Caco-2 (cell line): ENCODE results near the gene EIF4A2. TPM values are rescaled to one million over a fixed set of nuclear protein-coding genes. Genes with fewer than 3 reads are reported as not detected.

Experiments used
- BruUV-seq: library from RNA; stranded (reverse); fragments of 400-500 nt; replicated peaks from 2 replicates; lab custom pipeline; 2021; lab: Mats Ljungman, UMichigan
- CTCF ChIA-PET: fragments of 300-600 bp; sonication (Branson Sonifier 250); formaldehyde crosslinking; loops from one replicate; lab custom pipeline; 2022; ENCODE audit warnings: antibody characterized with exemption; lab: Charles Lee
- POLR2A ChIA-PET: fragments of 300-600 bp; sonication (Branson Sonifier 250); formaldehyde crosslinking; loops from one replicate; lab custom pipeline; 2022; ENCODE audit warnings: antibody characterized with exemption; lab: Charles Lee
- DNase-seq, 2 experiments: peaks; one replicate each; pipeline versions ENCODE4 v3.0.0 to v3.0.0-alpha.2; 2020 to 2022
- H3K27me3 ChIP-seq: replicated peaks from 2 replicates; pipeline ENCODE4 v1.6.0; 2011; ENCODE audit warnings: low read length; ENCODE audit not compliant: control insufficient read depth, insufficient read depth
- H3K36me3 ChIP-seq: 2 replicates; pipeline ENCODE4 v1.5.1; 2011; ENCODE audit warnings: low read length; ENCODE audit not compliant: control insufficient read depth, insufficient read depth
- H3K4me1 ChIP-seq: fragments of 250-450 bp; sonication (Bioruptor Pico); 2 replicates; pipeline ENCODE4 v1.5.1; 2020; ENCODE audit warnings: mild to moderate bottlenecking
- H3K4me3 ChIP-seq: 2 replicates; pipeline ENCODE4 v1.5.1; 2011; ENCODE audit warnings: low read depth, mild to moderate bottlenecking, control low read depth, low read length
- H3K9me3 ChIP-seq: fragments of 250-450 bp; sonication (Bioruptor Pico); 2 replicates; pipeline ENCODE4 v1.5.1; 2020; ENCODE audit warnings: mild to moderate bottlenecking, moderate library complexity
- H3K27ac Mint-ChIP-seq: one replicate; pipeline ENCODE4 v1.8.0; 2022; ENCODE audit warnings: mixed read lengths; ENCODE audit not compliant: unreplicated experiment
- H3K27me3 Mint-ChIP-seq: one replicate; pipeline ENCODE4 v1.8.0; 2022; ENCODE audit warnings: mixed read lengths; ENCODE audit not compliant: insufficient read depth, unreplicated experiment
- H3K36me3 Mint-ChIP-seq: one replicate; pipeline ENCODE4 v1.8.0; 2022; ENCODE audit warnings: mild to moderate bottlenecking, mixed read lengths; ENCODE audit not compliant: insufficient read depth, unreplicated experiment
- H3K4me1 Mint-ChIP-seq: one replicate; pipeline ENCODE4 v1.8.0; 2022; ENCODE audit warnings: low read depth, mixed read lengths; ENCODE audit not compliant: unreplicated experiment
- H3K4me3 Mint-ChIP-seq: one replicate; pipeline ENCODE4 v1.8.0; 2022; ENCODE audit warnings: mild to moderate bottlenecking, moderate library complexity, mixed read lengths; ENCODE audit not compliant: unreplicated experiment
- H3K9me3 Mint-ChIP-seq: one replicate; pipeline ENCODE4 v1.8.0; 2022; ENCODE audit warnings: mixed read lengths; ENCODE audit not compliant: unreplicated experiment
- intact Hi-C: fragments of 100-400 bp; cut with micrococcal nuclease; formaldehyde crosslinking; loops from one replicate; pipeline ENCODE4 v1.10.0; 2022; ENCODE audit not compliant: unreplicated experiment
- total RNA-seq: library from RNA; stranded (reverse); gene quantifications from 2 replicates; pipeline ENCODE4 v1.2.3, GENCODE V29; 2022
- TF ChIP-seq, protein P1 (sequence below), 2 experiments: fragments of 200-600 bp in 1 of 2; IDR thresholded peaks; 1 replicate in 1 of 2; 2 replicates in 1 of 2; pipeline versions ENCODE4 v1.5.1 to v1.8.0; 2011 to 2022; ENCODE audit warnings: antibody characterized with exemption in 1 of 2, control low read depth in 1 of 2, inconsistent platforms in 1 of 2, low read depth in 1 of 2, low read length in 1 of 2, mild to moderate bottlenecking in 1 of 2, moderate library complexity in 1 of 2; ENCODE audit not compliant: insufficient read depth in 1 of 2, severe bottlenecking in 1 of 2, unreplicated experiment in 1 of 2

EIF4A2 gene
- total RNA-seq, 1 experiment from 2014 or later = 346 TPM

DNA sequence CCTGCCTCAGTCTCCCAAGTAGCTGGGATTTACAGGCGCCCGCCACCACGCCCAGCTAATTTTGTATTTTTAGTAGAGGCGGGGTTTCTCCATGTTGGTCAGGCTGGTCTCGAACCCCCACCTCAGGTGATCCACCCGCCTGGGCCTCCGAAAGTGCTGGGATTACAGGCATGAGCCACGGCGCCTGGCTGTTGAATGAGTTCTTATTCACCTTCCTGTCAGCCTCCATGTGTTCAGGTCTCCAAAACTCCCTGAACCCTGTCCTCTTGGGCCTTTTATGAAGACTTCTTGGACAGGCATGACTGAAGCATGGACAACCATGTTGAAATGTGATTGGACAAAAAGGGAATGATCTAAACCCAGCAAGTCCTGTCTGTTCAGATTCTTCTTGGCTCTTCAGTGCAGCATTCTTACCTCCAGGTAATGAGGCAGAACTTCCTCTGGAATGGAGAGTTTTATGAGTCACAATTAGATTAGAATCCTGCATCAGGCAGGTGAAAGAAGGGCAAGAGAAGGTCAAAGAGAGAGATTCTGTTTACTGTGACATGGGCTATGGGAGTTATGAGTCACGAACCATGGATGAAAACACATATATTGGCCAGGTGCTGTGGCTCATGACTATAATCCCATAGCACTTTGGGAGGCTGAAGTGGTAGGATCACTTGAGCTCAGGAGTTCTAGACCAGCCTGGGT lies 23.1 kb upstream of the EIF4A2 start:
- TF ChIP-seq, protein P1, sequence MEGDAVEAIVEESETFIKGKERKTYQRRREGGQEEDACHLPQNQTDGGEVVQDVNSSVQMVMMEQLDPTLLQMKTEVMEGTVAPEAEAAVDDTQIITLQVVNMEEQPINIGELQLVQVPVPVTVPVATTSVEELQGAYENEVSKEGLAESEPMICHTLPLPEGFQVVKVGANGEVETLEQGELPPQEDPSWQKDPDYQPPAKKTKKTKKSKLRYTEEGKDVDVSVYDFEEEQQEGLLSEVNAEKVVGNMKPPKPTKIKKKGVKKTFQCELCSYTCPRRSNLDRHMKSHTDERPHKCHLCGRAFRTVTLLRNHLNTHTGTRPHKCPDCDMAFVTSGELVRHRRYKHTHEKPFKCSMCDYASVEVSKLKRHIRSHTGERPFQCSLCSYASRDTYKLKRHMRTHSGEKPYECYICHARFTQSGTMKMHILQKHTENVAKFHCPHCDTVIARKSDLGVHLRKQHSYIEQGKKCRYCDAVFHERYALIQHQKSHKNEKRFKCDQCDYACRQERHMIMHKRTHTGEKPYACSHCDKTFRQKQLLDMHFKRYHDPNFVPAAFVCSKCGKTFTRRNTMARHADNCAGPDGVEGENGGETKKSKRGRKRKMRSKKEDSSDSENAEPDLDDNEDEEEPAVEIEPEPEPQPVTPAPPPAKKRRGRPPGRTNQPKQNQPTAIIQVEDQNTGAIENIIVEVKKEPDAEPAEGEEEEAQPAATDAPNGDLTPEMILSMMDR (IDR thresholded peaks at IDR 0.05; ENCODE audit: insufficient read depth in 1 of 2, low read depth in 1 of 2, low read length in 1 of 2, severe bottlenecking in 1 of 2, unreplicated experiment in 1 of 2) = no peak
- POLR2A ChIA-PET = no interaction called here
- Histone ChIP-seq H3K27me3 (no peaks in the 10 kb centered on the region), H3K9me3 (no peaks in the 10 kb centered on the region), H3K4me1 (peaks cover 19% of the 10 kb centered on the region), H3K36me3 (no peaks in the 10 kb centered on the region), H3K4me3 (no peak overlapping the region)
- H3K9me3 Mint-ChIP-seq = no peaks in the 10 kb centered on the region
- H3K27ac Mint-ChIP-seq = peak overlapping the region; percentile 86
- peak; percentile 39 to 56 for DNase-seq
- no peaks in the 10 kb centered on the region for H3K27me3 Mint-ChIP-seq
- H3K4me1 Mint-ChIP-seq = peaks cover 13% of the 10 kb centered on the region
- no peak overlapping the region for H3K4me3 Mint-ChIP-seq
- intact Hi-C loops = no loop called here
- H3K36me3 Mint-ChIP-seq = peaks cover 5% of the 10 kb centered on the region
- BruUV-seq = no TSS peak
- CTCF ChIA-PET = interaction anchor here (1.3 kb wide), 1 partner anchor 146 kb away, joined by 4 read pairs; no protein-coding TSS in a partner anchor

DNA sequence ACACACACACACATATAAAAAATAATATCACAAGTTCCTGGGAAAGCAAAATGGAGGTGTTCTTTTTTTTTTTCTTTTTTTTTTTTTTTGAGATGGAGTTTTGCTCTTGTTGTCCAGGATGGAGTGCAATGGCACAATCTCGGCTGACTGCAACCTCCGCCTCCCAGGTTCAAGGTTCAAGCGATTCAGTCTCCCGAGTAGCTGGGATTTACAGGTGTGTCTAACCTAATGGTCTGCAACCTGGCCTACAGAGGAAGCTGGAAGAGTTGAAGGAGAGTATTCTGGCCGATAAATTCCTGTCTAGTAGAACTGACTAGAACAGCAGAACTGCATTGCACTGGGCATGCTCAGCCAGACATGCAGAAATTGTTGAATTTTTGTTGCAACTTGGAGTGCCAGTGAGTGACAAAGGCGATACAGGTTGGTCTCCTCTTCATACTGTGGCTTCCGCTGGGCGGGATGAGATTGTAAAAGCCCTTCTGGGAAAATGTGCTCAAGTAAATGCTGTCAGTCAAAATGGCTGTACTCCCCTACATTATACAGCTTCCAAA lies 22.4 kb upstream of the EIF4A2 start:
- TF ChIP-seq, protein P1 (IDR thresholded peaks at IDR 0.05; ENCODE audit: insufficient read depth in 1 of 2, low read depth in 1 of 2, low read length in 1 of 2, severe bottlenecking in 1 of 2, unreplicated experiment in 1 of 2) = no peak
- Histone ChIP-seq H3K9me3 (no peaks in the 10 kb centered on the region), H3K27me3 (no peaks in the 10 kb centered on the region), H3K36me3 (no peaks in the 10 kb centered on the region), H3K4me1 (peaks cover 19% of the 10 kb centered on the region), H3K4me3 (no peak overlapping the region)
- no peaks in the 10 kb centered on the region for H3K27me3 Mint-ChIP-seq
- no TSS peak for BruUV-seq
- ChIA-PET POLR2A (no interaction called here), CTCF (interaction anchor here (1.3 kb wide), 1 partner anchor 146 kb away, joined by 4 read pairs; no protein-coding TSS in a partner anchor)
- H3K27ac Mint-ChIP-seq = peak overlapping the region; percentile 86
- DNase-seq = no peak
- H3K9me3 Mint-ChIP-seq = no peaks in the 10 kb centered on the region
- peaks cover 13% of the 10 kb centered on the region for H3K4me1 Mint-ChIP-seq
- H3K36me3 Mint-ChIP-seq = peaks cover 5% of the 10 kb centered on the region
- H3K4me3 Mint-ChIP-seq = no peak overlapping the region
- intact Hi-C loops = no loop called here

DNA sequence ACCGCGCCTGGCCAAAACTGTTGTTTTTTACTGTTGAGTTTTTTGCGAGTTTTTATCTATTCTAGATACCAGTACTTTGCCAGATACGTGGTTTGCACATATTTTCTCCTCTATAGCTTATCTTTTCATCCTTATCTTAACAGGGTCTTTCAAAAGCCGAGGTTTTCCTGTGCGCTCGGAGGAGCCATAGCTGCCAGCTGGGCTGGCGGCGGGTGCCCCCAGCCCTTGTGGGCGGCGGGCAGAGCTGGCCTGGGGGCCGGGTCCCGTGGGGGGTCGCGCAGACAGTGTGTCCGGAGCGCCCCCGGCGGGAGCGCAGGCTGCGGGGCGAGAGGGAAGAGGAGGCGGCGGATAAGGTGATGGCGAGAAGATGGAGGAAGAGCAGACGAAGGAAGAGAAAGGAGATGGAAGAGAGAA lies 11.1 kb upstream of the EIF4A2 start:
- ChIA-PET CTCF (no interaction called here), POLR2A (interaction anchor here (0.7 kb wide), 1 partner anchor 202 kb away, joined by 4 read pairs; the partner anchor contains the start of gene DNAJB11)
- no peaks in the 10 kb centered on the region for H3K27me3 Mint-ChIP-seq
- no peaks in the 10 kb centered on the region for H3K4me1 Mint-ChIP-seq
- BruUV-seq = no TSS peak
- peak overlapping the region; percentile 7 for H3K27ac Mint-ChIP-seq
- Histone ChIP-seq H3K4me1 (no peaks in the 10 kb centered on the region), H3K36me3 (no peaks in the 10 kb centered on the region), H3K4me3 (peak overlapping the region; percentile 30), H3K27me3 (no peaks in the 10 kb centered on the region), H3K9me3 (no peaks in the 10 kb centered on the region)
- no peaks in the 10 kb centered on the region for H3K9me3 Mint-ChIP-seq
- peak overlapping the region; percentile 64 for H3K4me3 Mint-ChIP-seq
- intact Hi-C loops = no loop called here
- no peaks in the 10 kb centered on the region for H3K36me3 Mint-ChIP-seq
- no peak for DNase-seq
- TF ChIP-seq, protein P1 (IDR thresholded peaks at IDR 0.05; ENCODE audit: insufficient read depth in 1 of 2, low read depth in 1 of 2, low read length in 1 of 2, severe bottlenecking in 1 of 2, unreplicated experiment in 1 of 2) = no peak
